ENCODE measurements around the gene GALNT17. TPM values are rescaled to one million over a fixed set of nuclear protein-coding genes. Genes with fewer than 3 reads are reported as not detected.

GALNT17 gene
- total RNA-seq, 1 experiment from 2014 or later, result not detected

DNA sequence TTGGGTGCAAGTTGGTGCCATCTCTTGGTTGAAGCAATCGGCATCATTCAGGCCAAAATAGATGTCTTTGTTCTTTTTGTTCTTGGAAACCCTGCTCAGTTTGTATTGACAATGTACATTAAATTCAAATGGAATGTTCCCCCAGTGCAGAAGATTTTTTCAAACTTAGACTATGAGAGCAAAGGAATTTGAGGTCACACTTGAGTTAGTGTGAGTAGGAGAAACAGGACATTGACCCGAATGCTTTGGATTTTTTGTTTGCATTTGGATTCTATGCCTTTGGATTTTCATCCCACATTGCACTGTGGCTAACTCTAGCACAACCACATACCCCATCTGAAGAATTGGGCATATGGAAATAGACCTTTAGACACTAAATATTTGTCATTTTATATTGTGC, 480.0 kb downstream of the GALNT17 start:
- no peak for DNase-seq
- BruUV-seq (replicated peaks), result no TSS peak

GRCh38 chr7:71612911-71613310, 481.0 kb downstream of the GALNT17 start:
- POLR2A ChIA-PET (ENCODE audit: unreplicated experiment), result no interaction called here
- H3K9me2 ChIP-seq (ENCODE audit: insufficient read depth), result no peaks in the 10 kb centered on the region
- no peaks in the 10 kb centered on the region for H3K36me3 ChIP-seq (ENCODE audit: low read depth)
- H3K4me2 ChIP-seq, result no peak overlapping the region
- TF ChIP-seq EZH2 (IDR thresholded peaks at IDR 0.05; ENCODE audit: low read depth) (no peak), CTCF (conservative IDR thresholded peaks at IDR 0.05) (no peak)
- no peak overlapping the region for H3K4me3 ChIP-seq
- no peaks in the 10 kb centered on the region for H3K79me2 ChIP-seq (ENCODE audit: low read depth)
- H3K27ac ChIP-seq, result no peak overlapping the region
- H4K20me1 ChIP-seq (ENCODE audit: insufficient read depth), result no peaks in the 10 kb centered on the region
- no peaks in the 10 kb centered on the region for H3K4me1 ChIP-seq (replicated peaks; ENCODE audit: insufficient read depth)
- CTCF ChIA-PET, result no interaction called here
- no peak for DNase-seq
- no peaks in the 10 kb centered on the region for H3K27me3 ChIP-seq (ENCODE audit: insufficient read depth, low read depth)
- no peaks in the 10 kb centered on the region for H3F3A ChIP-seq (ENCODE audit: insufficient read depth, low read depth)
- BruUV-seq (replicated peaks), result no TSS peak
- no peaks in the 10 kb centered on the region for H3K9me3 ChIP-seq (ENCODE audit: insufficient read depth, low read depth)
- no peak overlapping the region for H2AFZ ChIP-seq
- intact Hi-C loops (cut with micrococcal nuclease; ENCODE audit: unreplicated experiment), result no loop called here

More for the DNA sequence above, 480.0 kb downstream of the GALNT17 start:
- no peak overlapping the region for H2AFZ ChIP-seq
- no peaks in the 10 kb centered on the region for H3K9me3 ChIP-seq (ENCODE audit: insufficient read depth, low read depth)
- no peaks in the 10 kb centered on the region for H3K36me3 ChIP-seq (ENCODE audit: low read depth)
- TF ChIP-seq CTCF (conservative IDR thresholded peaks at IDR 0.05) (no peak), EZH2 (IDR thresholded peaks at IDR 0.05; ENCODE audit: low read depth) (no peak)
- no peaks in the 10 kb centered on the region for H3K4me1 ChIP-seq (replicated peaks; ENCODE audit: insufficient read depth)
- H3K4me3 ChIP-seq, result no peak overlapping the region
- no peaks in the 10 kb centered on the region for H3K79me2 ChIP-seq (ENCODE audit: low read depth)
- POLR2A ChIA-PET (ENCODE audit: unreplicated experiment), result no interaction called here
- no peak overlapping the region for H3K4me2 ChIP-seq
- intact Hi-C loops (cut with micrococcal nuclease; ENCODE audit: unreplicated experiment), result no loop called here
- H3K27me3 ChIP-seq (ENCODE audit: insufficient read depth, low read depth), result no peaks in the 10 kb centered on the region
- H3K27ac ChIP-seq, result no peak overlapping the region
- H4K20me1 ChIP-seq (ENCODE audit: insufficient read depth), result no peaks in the 10 kb centered on the region
- no peaks in the 10 kb centered on the region for H3F3A ChIP-seq (ENCODE audit: insufficient read depth, low read depth)
- CTCF ChIA-PET, result no interaction called here
- H3K9me2 ChIP-seq (ENCODE audit: insufficient read depth), result no peaks in the 10 kb centered on the region

DNA sequence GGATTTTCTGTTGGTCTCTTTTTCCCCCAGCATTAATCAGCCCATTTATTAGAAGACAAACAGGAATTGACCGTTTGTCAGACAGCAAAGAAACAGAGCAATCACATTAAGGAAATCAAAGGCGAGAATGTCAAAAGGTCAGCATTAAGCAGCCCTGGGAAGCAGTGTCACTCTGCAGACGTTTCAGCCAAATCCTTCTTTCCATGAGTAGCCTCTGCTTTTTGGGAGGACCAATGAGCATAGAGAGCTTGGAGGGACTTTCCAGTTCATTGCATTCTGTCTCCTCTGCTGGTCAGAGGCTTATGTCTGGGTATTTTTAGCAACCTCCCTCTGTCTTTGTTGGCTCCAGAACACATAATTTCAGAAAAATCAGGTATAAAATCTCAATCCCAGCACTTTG, 481.4 kb downstream of the GALNT17 start:
- H3K27me3 ChIP-seq (ENCODE audit: insufficient read depth, low read depth), result no peaks in the 10 kb centered on the region
- intact Hi-C loops (cut with micrococcal nuclease; ENCODE audit: unreplicated experiment), result no loop called here
- H3K79me2 ChIP-seq (ENCODE audit: low read depth), result no peaks in the 10 kb centered on the region
- H3K9me2 ChIP-seq (ENCODE audit: insufficient read depth), result no peaks in the 10 kb centered on the region
- no peaks in the 10 kb centered on the region for H4K20me1 ChIP-seq (ENCODE audit: insufficient read depth)
- no peak for DNase-seq
- POLR2A ChIA-PET (ENCODE audit: unreplicated experiment), result no interaction called here
- TF ChIP-seq EZH2 (IDR thresholded peaks at IDR 0.05; ENCODE audit: low read depth), result no peak
- TF ChIP-seq CTCF (conservative IDR thresholded peaks at IDR 0.05), result no peak
- CTCF ChIA-PET, result no interaction called here
- no peak overlapping the region for H3K4me3 ChIP-seq
- H3K4me1 ChIP-seq (replicated peaks; ENCODE audit: insufficient read depth), result no peaks in the 10 kb centered on the region
- no peaks in the 10 kb centered on the region for H3K36me3 ChIP-seq (ENCODE audit: low read depth)
- BruUV-seq (replicated peaks), result no TSS peak
- no peak overlapping the region for H3K4me2 ChIP-seq
- H3F3A ChIP-seq (ENCODE audit: insufficient read depth, low read depth), result no peaks in the 10 kb centered on the region
- no peak overlapping the region for H2AFZ ChIP-seq
- no peaks in the 10 kb centered on the region for H3K9me3 ChIP-seq (ENCODE audit: insufficient read depth, low read depth)
- H3K27ac ChIP-seq, result no peak overlapping the region
